ENCODE data around the gene FBXO31. TPM values are rescaled to one million over a fixed set of nuclear protein-coding genes. Genes with fewer than 3 reads are reported as not detected.

The FBXO31 gene
- total and polyA plus RNA-seq, 2 experiments from 2014 or later: 15.4 to 26.1 TPM

DNA sequence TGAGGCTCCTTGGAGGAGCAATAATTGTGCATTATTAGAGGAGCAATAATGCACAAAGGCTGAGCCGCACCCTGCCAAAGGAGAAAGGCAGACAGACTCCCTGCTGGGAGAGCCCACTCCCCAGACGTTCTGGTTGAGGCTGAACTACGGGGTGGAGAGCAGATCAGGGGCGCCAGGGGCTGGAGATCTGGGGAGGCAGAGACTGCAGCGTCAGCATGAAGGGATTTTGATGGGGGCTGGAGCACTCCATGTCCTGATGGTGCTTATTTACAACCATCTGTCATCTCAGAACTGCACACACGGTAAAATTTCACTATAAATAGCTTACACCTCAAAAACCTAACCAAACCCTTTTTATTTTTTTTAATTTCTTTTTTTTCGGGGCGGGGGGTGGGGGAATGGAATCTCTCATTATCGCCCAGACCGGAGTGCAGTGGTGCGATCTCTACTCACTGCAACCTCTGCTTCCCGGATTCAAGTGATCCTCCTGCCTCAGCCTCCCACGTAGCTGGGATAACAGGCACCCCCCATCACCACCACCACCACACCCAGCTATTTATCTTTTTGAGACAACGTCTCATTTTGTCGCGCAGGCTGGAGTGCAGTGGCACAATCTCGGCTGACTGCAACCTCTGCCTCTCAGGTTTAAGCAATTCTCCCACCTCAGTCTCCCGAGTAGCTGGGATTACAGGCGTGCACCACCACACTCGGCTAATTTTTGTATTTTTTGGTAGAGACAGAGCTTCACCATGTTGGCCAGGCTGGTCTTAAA, 62.1 kb downstream of the FBXO31 start:
- H3K36me3 ChIP-seq: no peaks in the 10 kb centered on the region
- TF ChIP-seq, protein P1, sequence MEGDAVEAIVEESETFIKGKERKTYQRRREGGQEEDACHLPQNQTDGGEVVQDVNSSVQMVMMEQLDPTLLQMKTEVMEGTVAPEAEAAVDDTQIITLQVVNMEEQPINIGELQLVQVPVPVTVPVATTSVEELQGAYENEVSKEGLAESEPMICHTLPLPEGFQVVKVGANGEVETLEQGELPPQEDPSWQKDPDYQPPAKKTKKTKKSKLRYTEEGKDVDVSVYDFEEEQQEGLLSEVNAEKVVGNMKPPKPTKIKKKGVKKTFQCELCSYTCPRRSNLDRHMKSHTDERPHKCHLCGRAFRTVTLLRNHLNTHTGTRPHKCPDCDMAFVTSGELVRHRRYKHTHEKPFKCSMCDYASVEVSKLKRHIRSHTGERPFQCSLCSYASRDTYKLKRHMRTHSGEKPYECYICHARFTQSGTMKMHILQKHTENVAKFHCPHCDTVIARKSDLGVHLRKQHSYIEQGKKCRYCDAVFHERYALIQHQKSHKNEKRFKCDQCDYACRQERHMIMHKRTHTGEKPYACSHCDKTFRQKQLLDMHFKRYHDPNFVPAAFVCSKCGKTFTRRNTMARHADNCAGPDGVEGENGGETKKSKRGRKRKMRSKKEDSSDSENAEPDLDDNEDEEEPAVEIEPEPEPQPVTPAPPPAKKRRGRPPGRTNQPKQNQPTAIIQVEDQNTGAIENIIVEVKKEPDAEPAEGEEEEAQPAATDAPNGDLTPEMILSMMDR (IDR thresholded peaks at IDR 0.05; ENCODE audit: low read depth, low read length): no peak
- no peak for DNase-seq (ENCODE audit: low read depth in 1 of 2, low spot score in 1 of 2)

DNA sequence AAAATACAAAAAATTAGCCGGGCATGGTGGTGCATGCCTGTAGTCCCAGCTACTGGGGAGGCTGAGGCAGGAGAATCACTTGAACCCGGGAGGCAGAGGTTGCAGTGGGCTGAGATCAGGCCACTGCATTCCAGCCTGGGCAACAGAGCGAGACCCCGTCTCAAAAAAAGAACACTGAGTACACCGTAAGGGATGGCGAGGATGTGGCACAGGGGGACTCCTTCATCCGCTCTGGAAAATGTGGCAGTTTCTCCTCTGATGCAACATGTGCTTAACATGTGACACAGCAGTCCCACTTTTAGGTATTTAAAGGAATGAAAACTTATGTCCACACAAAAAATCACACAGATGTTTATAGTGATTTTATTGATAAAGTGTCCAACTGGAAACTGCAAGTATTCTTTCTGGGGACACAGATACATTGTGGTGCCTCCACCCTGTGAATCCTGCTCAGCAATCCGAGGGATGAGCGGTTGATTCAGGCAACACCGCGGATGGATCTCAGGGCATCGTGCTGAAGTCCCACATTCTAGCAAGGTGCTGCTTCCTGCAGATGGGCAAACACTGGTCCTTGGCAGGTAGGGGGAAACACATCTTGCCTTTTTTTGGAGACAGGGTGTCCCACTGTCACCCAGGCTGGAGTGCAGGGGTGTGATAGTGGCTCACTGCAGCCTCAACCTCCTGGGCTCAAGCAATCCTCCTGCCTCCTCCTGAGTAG, 62.9 kb downstream of the FBXO31 start:
- no peaks in the 10 kb centered on the region for H3K27me3 ChIP-seq
- peaks cover 7% of the 10 kb centered on the region for H3K4me1 ChIP-seq (ENCODE audit: low read depth)
- TF ChIP-seq, protein P1 (IDR thresholded peaks at IDR 0.05; ENCODE audit: low read depth, low read length): no peak
- no peak overlapping the region for H3K27ac ChIP-seq
- H3K4me3 ChIP-seq: no peak overlapping the region
- no peaks in the 10 kb centered on the region for H3K36me3 ChIP-seq
- DNase-seq (ENCODE audit: low read depth in 1 of 2, low spot score in 1 of 2): no peak
- H3K9me3 ChIP-seq (ENCODE audit: low read depth): no peaks in the 10 kb centered on the region

More for the DNA sequence above, 62.1 kb downstream of the FBXO31 start:
- Histone ChIP-seq H3K9me3 (ENCODE audit: low read depth) (no peaks in the 10 kb centered on the region), H3K27me3 (no peaks in the 10 kb centered on the region), H3K27ac (no peak overlapping the region), H3K4me1 (ENCODE audit: low read depth) (peaks cover 7% of the 10 kb centered on the region), H3K4me3 (no peak overlapping the region)

DNA sequence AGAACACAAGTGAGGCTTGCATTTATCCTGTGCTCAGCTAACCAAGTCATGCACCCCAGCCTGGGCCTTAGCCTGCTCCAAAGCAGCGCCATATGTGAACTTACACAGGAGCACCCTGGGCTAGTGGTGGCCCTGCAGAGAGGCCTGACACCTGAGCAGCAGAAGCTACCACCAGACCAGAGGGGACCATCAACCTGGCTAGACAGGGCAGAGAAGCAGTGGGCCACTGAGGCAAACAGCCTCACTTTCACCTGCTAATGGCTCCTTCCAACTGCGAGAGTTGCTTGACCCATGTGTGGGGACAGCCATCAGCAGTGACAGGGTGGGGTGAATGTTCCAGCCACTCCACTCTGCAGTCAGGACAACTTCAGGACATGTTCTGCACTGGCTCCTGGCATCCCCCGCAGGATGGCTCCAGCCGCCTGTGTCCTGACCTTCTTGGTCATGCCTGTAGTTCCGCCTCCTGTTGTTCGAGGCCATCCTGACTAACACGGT, 63.5 kb downstream of the FBXO31 start:
- H3K36me3 ChIP-seq: no peaks in the 10 kb centered on the region
- H3K27me3 ChIP-seq: no peaks in the 10 kb centered on the region
- no peak overlapping the region for H3K4me3 ChIP-seq
- DNase-seq (ENCODE audit: low read depth in 1 of 2, low spot score in 1 of 2): no peak
- no peak overlapping the region for H3K27ac ChIP-seq
- TF ChIP-seq, protein P1 (IDR thresholded peaks at IDR 0.05; ENCODE audit: low read depth, low read length): no peak
- no peaks in the 10 kb centered on the region for H3K9me3 ChIP-seq (ENCODE audit: low read depth)
- peaks cover 7% of the 10 kb centered on the region for H3K4me1 ChIP-seq (ENCODE audit: low read depth)

DNA sequence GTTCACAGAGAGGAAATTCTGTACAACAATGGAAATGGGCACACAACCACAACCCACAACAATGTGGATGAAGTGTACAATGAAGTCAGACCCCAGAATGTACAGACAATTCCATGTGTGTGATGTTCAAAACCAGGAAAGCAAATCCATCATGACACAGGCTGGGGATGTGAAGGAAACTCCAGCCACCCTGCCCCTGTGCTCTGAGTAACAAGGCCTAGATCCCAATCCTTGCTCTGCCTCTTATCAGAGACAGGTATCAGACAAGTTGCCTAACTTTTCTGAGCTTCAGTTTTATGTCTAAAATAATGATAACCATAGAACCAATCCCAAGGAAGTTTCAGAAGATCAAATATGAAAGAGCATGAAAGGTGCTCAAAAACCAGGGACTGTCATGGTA, 64.6 kb downstream of the FBXO31 start:
- Histone ChIP-seq H3K4me1 (ENCODE audit: low read depth) (peaks cover 7% of the 10 kb centered on the region), H3K36me3 (no peaks in the 10 kb centered on the region), H3K27me3 (no peaks in the 10 kb centered on the region), H3K27ac (no peak overlapping the region), H3K4me3 (no peak overlapping the region), H3K9me3 (ENCODE audit: low read depth) (no peaks in the 10 kb centered on the region)
- no peak for DNase-seq (ENCODE audit: low read depth in 1 of 2, low spot score in 1 of 2)
- TF ChIP-seq, protein P1 (IDR thresholded peaks at IDR 0.05; ENCODE audit: low read depth, low read length): no peak

DNA sequence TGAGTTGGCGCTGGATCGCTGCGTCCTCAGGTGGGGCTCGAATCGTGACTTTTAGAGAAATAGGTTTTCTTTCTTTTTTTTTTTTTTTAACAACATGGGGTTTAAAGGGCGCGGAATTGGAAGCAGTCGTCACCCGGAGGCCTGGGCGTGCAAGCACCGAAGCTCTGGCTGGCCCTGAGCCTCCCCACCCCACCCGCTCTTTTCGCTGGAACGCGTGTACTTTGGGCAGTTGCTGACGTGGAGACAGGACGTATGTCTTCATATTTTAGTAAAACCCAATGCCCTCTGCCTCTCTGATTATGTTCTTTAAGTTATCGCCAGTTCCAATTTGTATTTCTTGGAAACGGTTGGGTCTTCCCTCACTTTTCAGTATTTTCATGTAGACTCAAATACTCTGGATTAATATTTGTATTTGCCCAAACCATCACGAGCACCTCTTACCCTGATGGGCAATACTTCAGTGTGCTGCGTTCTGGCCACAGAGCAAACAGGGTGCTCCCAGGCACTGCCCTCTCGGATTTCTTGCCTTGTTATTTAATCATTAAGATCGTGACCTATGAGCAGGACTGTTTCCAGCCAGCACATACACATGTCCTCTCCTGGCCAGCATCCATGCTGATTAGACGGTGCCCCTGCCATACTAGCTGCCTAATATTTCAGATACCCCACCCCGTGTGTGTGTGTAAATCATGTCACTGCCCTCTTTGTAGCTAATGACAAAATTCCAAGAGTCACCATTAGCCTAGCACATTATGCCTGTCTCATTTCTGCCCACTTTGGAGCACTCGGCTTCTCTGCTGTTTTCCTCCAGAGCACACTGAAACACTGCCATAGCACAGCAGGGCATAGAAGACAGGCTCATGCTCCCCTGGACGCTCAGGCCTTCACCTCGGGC, 65.6 kb downstream of the FBXO31 start:
- peak; percentile 58 to 76 for DNase-seq (ENCODE audit: low read depth in 1 of 2, low spot score in 1 of 2)
- peak overlapping the region; percentile 84 for H3K27ac ChIP-seq
- peaks cover 7% of the 10 kb centered on the region for H3K4me1 ChIP-seq (ENCODE audit: low read depth)
- TF ChIP-seq, protein P1 (IDR thresholded peaks at IDR 0.05; ENCODE audit: low read depth, low read length): no peak
- no peaks in the 10 kb centered on the region for H3K27me3 ChIP-seq
- no peaks in the 10 kb centered on the region for H3K9me3 ChIP-seq (ENCODE audit: low read depth)
- H3K36me3 ChIP-seq: no peaks in the 10 kb centered on the region
- H3K4me3 ChIP-seq: peak overlapping the region; percentile 79
